ENCODE measurements around the gene CCT3. TPM values are rescaled to one million over a fixed set of nuclear protein-coding genes. Genes with fewer than 3 reads are reported as not detected.
A peak's percentile ranks its signal among the peaks of the same experiment; 100 is the strongest.
"Not testable (repeated sequence)": the region's sequence is repeated elsewhere in the genome, so short reads cannot be mapped to it uniquely, and the experiment has no call there.

CCT3 gene
- total RNA-seq, 1 donor from 2014 or later = 186 TPM

GRCh38 chr1:156356875-156357534 is 18.9 kb upstream of the CCT3 start:
- Histone ChIP-seq H3K27me3 (no peaks in the 10 kb centered on the region), H3K27ac (no peak overlapping the region), H3K36me3 (no peaks in the 10 kb centered on the region), H3K9me3 (no peaks in the 10 kb centered on the region), H3K4me3 (no peak overlapping the region), H3K4me1 (no peaks in the 10 kb centered on the region)
- DNase-seq (ENCODE audit: extremely low spot score in 2 of 2) = no peak
- TF ChIP-seq, protein P1, sequence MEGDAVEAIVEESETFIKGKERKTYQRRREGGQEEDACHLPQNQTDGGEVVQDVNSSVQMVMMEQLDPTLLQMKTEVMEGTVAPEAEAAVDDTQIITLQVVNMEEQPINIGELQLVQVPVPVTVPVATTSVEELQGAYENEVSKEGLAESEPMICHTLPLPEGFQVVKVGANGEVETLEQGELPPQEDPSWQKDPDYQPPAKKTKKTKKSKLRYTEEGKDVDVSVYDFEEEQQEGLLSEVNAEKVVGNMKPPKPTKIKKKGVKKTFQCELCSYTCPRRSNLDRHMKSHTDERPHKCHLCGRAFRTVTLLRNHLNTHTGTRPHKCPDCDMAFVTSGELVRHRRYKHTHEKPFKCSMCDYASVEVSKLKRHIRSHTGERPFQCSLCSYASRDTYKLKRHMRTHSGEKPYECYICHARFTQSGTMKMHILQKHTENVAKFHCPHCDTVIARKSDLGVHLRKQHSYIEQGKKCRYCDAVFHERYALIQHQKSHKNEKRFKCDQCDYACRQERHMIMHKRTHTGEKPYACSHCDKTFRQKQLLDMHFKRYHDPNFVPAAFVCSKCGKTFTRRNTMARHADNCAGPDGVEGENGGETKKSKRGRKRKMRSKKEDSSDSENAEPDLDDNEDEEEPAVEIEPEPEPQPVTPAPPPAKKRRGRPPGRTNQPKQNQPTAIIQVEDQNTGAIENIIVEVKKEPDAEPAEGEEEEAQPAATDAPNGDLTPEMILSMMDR (IDR thresholded peaks at IDR 0.05) = peak in 1 of 3 experiments; percentile 18
- TF ChIP-seq POLR2AphosphoS5 (IDR thresholded peaks at IDR 0.05; ENCODE audit: insufficient read depth in 1 of 2, low read depth in 1 of 2) (no peak), POLR2A (IDR thresholded peaks at IDR 0.05) (no peak)
- intact Hi-C loops (cut with DNase I) = no loop called here

DNA sequence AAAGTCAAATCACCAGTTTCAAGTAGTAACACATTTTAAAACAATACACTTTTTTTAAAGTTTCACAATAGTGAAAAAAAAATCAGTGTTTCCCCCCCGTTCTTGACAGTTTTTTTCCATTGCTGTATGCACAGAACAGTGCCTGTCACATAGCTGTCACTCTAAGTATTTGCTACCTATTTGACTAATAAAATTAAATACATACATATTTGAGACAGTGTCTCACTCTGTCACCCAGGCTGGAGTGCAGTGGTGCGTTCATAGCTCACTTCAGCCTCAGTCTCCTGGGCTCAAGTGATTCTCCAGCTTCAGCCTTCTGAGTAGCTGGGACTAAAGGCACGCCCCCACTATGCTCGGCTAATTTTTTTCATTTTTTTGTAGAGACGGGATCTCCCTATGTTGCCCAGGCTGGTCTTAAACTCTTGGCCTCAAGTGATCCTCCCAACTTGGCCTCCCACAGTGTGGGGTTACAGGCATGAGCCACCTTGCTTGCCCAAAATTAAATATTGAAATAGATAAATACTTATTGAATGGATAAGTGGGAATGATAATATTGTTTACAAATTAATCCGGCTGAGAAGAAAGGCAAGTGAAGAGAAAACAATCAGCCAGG is 18.3 kb upstream of the CCT3 start:
- DNase-seq (ENCODE audit: extremely low spot score in 2 of 2) = no peak
- intact Hi-C loops (cut with DNase I) = no loop called here

DNA sequence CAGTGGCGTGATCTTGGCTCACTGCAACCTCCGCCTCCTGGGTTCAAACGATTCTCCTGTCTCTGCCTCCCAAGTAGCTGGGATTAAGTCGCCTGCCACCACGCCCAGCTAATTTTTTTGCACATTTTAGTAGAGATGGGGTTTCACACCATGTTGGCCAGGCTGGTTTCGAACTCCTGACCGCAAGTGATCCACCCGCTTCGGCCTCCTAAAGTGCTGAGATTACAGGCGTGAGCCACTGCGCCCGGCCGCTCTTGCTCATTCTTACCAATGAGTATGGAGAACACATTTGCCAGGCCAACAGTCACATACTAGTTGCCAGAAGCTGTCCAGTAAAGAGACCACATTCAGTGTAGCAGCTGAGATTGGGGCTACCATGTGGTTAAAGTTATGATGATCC is 14.4 kb upstream of the CCT3 start:
- intact Hi-C loops (cut with DNase I); DNase-seq (ENCODE audit: extremely low spot score in 2 of 2); H3K36me3 ChIP-seq; H3K27ac ChIP-seq; H3K9me3 ChIP-seq; H3K4me3 ChIP-seq; H3K4me1 ChIP-seq; H3K27me3 ChIP-seq: not testable (repeated sequence)

More for the DNA sequence above, 18.3 kb upstream of the CCT3 start:
- TF ChIP-seq POLR2A (IDR thresholded peaks at IDR 0.05) = no peak
- TF ChIP-seq, protein P1 (IDR thresholded peaks at IDR 0.05) = no peak
- TF ChIP-seq POLR2AphosphoS5 (IDR thresholded peaks at IDR 0.05; ENCODE audit: insufficient read depth in 1 of 2, low read depth in 1 of 2) = no peak
- Histone ChIP-seq H3K4me3 (no peak overlapping the region), H3K27ac (no peak overlapping the region), H3K27me3 (no peaks in the 10 kb centered on the region), H3K4me1 (no peaks in the 10 kb centered on the region), H3K9me3 (no peaks in the 10 kb centered on the region), H3K36me3 (no peaks in the 10 kb centered on the region)

DNA sequence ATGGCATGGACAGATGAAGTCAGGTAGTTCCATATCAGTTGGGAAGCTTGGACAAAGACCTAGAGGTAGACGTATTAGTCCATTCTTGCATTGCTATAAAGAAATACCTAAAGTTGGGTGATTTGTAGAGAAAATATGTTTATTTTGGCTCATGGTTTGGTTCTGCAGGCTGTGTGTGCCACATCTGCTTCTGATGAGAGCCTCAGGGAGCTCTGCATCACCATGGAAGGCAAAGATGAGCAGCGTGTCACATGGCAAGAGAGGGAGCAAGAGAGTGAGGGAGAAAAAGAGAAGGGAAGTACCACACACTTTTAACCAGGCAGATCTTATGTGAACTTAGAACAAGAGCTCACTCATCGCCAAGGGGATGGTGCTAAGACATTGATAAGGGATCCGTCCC is 9.2 kb upstream of the CCT3 start:
- TF ChIP-seq POLR2A (IDR thresholded peaks at IDR 0.05) (no peak), POLR2AphosphoS5 (IDR thresholded peaks at IDR 0.05; ENCODE audit: insufficient read depth in 1 of 2, low read depth in 1 of 2) (no peak)
- TF ChIP-seq, protein P1 (IDR thresholded peaks at IDR 0.05) = no peak

GRCh38 chr1:156346636-156347035 is 8.5 kb upstream of the CCT3 start:
- TF ChIP-seq POLR2AphosphoS5 (IDR thresholded peaks at IDR 0.05; ENCODE audit: insufficient read depth in 1 of 2, low read depth in 1 of 2) (no peak), POLR2A (IDR thresholded peaks at IDR 0.05) (no peak)
- TF ChIP-seq, protein P1 (IDR thresholded peaks at IDR 0.05) = no peak
- no peak overlapping the region for H3K27ac ChIP-seq
- no peaks in the 10 kb centered on the region for H3K4me1 ChIP-seq
- intact Hi-C loops (cut with DNase I) = no loop called here
- no peaks in the 10 kb centered on the region for H3K9me3 ChIP-seq
- H3K4me3 ChIP-seq = no peak overlapping the region
- DNase-seq (ENCODE audit: extremely low spot score in 2 of 2) = no peak
- no peaks in the 10 kb centered on the region for H3K36me3 ChIP-seq
- no peaks in the 10 kb centered on the region for H3K27me3 ChIP-seq

More for the DNA sequence above, 9.2 kb upstream of the CCT3 start:
- intact Hi-C loops (cut with DNase I) = no loop called here
- H3K27me3 ChIP-seq = no peaks in the 10 kb centered on the region
- no peaks in the 10 kb centered on the region for H3K9me3 ChIP-seq
- H3K4me3 ChIP-seq = no peak overlapping the region
- DNase-seq (ENCODE audit: extremely low spot score in 2 of 2) = no peak
- no peak overlapping the region for H3K27ac ChIP-seq
- H3K4me1 ChIP-seq = no peaks in the 10 kb centered on the region
- H3K36me3 ChIP-seq = no peaks in the 10 kb centered on the region

DNA sequence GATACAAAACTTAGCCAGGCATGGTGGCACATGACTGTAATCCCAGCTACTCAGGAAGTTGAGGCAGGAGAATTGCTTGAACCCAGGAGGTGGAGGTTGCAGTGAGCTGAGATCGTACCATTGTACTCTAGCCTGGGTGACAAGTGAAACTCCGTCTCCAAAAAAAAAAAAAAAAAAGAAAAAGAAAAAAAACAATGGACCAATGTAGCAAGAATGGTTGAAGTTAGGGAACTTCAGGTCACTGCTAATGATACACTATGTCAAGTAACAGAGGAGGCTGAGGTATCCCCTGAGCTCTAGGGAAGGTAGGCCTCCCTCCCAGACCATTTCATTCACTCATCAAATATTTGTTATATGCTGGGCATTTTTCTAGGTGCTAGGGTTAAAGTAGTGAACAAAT is 7.9 kb upstream of the CCT3 start:
- H3K9me3 ChIP-seq; DNase-seq (ENCODE audit: extremely low spot score in 2 of 2); intact Hi-C loops (cut with DNase I); H3K27me3 ChIP-seq; H3K4me3 ChIP-seq; H3K36me3 ChIP-seq; H3K4me1 ChIP-seq; H3K27ac ChIP-seq: not testable (repeated sequence)

All from vagina (tissue), 2 donors.